ENCODE results near the gene ACOD1. TPM values are rescaled to one million over a fixed set of nuclear protein-coding genes. Genes with fewer than 3 reads are reported as not detected.
A peak's percentile ranks its signal among the peaks of the same experiment; 100 is the strongest.

The ACOD1 gene
- total RNA-seq, 1 experiment from 2014 or later, result not detected

DNA sequence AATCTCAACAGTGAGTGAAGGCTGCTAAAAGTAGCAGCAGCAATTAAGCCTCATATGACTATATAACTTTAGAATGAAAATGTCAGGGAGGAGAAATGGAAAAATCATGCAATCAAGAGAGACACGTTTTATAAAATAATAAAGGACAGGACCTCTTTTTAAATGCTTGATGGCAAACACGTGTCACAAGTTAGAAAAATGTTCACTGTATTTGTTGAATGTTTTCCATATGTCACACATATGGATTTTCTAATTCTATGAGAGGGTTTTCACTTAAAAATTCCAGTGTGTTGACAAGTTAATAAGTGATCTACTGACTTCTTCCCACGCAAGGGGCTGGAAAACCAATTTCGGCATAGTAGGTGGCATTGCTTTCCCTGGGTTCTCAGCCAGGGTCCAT, 34.4 kb upstream of the ACOD1 start:
- no peak overlapping the region for H3K4me2 ChIP-seq (ENCODE audit: insufficient read depth, insufficient read length, low read length)
- no peak overlapping the region for H3K56ac ChIP-seq (ENCODE audit: insufficient read length, low read depth, low read length)
- WGBS (ENCODE audit: extremely low coverage, insufficient read length, low lambda C conversion rate), result no CpG with 5 or more reads among the region's 4 CpGs
- Mint-ChIP-seq H3K36me3 (ENCODE audit: insufficient read depth in 1 of 3, low read depth in 3 of 3) (peaks cover 0 to 5% (median 0%) of the 10 kb centered on the region in 3 experiments; a peak in 3 of 7 replicates), H3K9me3 (peaks cover 2 to 6% of the 10 kb centered on the region in 2 experiments; a peak in 2 of 5 replicates), H3K4me3 (no peak overlapping the region), H3K4me1 (no peaks in the 10 kb centered on the region), H3K27me3 (ENCODE audit: low read depth) (no peaks in the 10 kb centered on the region), H3K27ac (no peak overlapping the region)
- H3K9me3 ChIP-seq (ENCODE audit: control insufficient read depth, low read depth, low read length), result no peaks in the 10 kb centered on the region
- no peaks in the 10 kb centered on the region for H4K20me1 ChIP-seq (ENCODE audit: control insufficient read depth, insufficient read depth, insufficient read length)
- no peaks in the 10 kb centered on the region for H3K79me1 ChIP-seq (ENCODE audit: insufficient read depth, low read depth, low read length, poor library complexity, severe bottlenecking)
- no peak overlapping the region for H4K91ac ChIP-seq (ENCODE audit: insufficient read length, low read depth, low read length)
- no peak overlapping the region for H4K5ac ChIP-seq (ENCODE audit: insufficient read length, low read depth, low read length)
- H3K23ac ChIP-seq (ENCODE audit: insufficient read length, low read depth, low read length), result no peak overlapping the region
- H3K9ac ChIP-seq (ENCODE audit: extremely low read depth, insufficient read length, low read length), result no peak overlapping the region
- no peaks in the 10 kb centered on the region for H3K27me3 ChIP-seq (ENCODE audit: insufficient read depth, low read length)
- no peak overlapping the region for H3K18ac ChIP-seq (ENCODE audit: insufficient read length, low read depth, low read length)
- H2BK12ac ChIP-seq (ENCODE audit: insufficient read length, low read depth, low read length), result no peak overlapping the region
- H2BK15ac ChIP-seq (ENCODE audit: low read depth, low read length), result no peak overlapping the region
- H2BK20ac ChIP-seq (ENCODE audit: low read depth, low read length, poor library complexity, severe bottlenecking), result no peak overlapping the region
- no peak overlapping the region for H3K4ac ChIP-seq (ENCODE audit: low read depth, low read length)
- H2BK5ac ChIP-seq (ENCODE audit: insufficient read length, low read length), result no peak overlapping the region
- no peak overlapping the region for H2AFZ ChIP-seq (ENCODE audit: low read length)
- TF ChIP-seq, protein P1, sequence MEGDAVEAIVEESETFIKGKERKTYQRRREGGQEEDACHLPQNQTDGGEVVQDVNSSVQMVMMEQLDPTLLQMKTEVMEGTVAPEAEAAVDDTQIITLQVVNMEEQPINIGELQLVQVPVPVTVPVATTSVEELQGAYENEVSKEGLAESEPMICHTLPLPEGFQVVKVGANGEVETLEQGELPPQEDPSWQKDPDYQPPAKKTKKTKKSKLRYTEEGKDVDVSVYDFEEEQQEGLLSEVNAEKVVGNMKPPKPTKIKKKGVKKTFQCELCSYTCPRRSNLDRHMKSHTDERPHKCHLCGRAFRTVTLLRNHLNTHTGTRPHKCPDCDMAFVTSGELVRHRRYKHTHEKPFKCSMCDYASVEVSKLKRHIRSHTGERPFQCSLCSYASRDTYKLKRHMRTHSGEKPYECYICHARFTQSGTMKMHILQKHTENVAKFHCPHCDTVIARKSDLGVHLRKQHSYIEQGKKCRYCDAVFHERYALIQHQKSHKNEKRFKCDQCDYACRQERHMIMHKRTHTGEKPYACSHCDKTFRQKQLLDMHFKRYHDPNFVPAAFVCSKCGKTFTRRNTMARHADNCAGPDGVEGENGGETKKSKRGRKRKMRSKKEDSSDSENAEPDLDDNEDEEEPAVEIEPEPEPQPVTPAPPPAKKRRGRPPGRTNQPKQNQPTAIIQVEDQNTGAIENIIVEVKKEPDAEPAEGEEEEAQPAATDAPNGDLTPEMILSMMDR (conservative IDR thresholded peaks at IDR 0.05), result no peak
- no peak overlapping the region for H2BK120ac ChIP-seq (ENCODE audit: low read depth, low read length, poor library complexity, severe bottlenecking)
- no peak overlapping the region for H3K27ac ChIP-seq (ENCODE audit: insufficient read length, low read depth, low read length)
- H3K23me2 ChIP-seq (ENCODE audit: insufficient read length, low read depth, low read length, poor library complexity, severe bottlenecking), result no peaks in the 10 kb centered on the region
- H3K14ac ChIP-seq (ENCODE audit: insufficient read depth, low read length), result peak overlapping the region; percentile 55; the same call in 1 of the 2 replicates
- no peaks in the 10 kb centered on the region for H3K79me2 ChIP-seq (ENCODE audit: insufficient read depth, low read length)
- no peak overlapping the region for H4K8ac ChIP-seq (replicated peaks; ENCODE audit: insufficient read length, low read depth, low read length)
- H3K4me1 ChIP-seq (ENCODE audit: insufficient read depth, low read length), result no peaks in the 10 kb centered on the region
- H3T11ph ChIP-seq (ENCODE audit: low read length), result no peak overlapping the region
- H2AK5ac ChIP-seq (ENCODE audit: insufficient read length, low read length), result no peak overlapping the region
- no peak for DNase-seq

Measured in H9 (cell line).